ES-I3 (cell line): Measurements from ENCODE around the gene LILRA5.
"Not testable (repeated sequence)": the region's sequence is repeated elsewhere in the genome, so short reads cannot be mapped to it uniquely, and the experiment has no call there.

Experiments
- H3K36me3 ChIP-seq: 2 replicates; pipeline ENCODE4 v1.6.1; 2013; ENCODE audit warnings: mild to moderate bottlenecking, low read length, control low read depth, moderate library complexity; ENCODE audit not compliant: insufficient read depth
- H3K4me1 ChIP-seq: 2 replicates; pipeline ENCODE4 v1.6.1; 2013; ENCODE audit warnings: mild to moderate bottlenecking, control low read depth, low read length; ENCODE audit not compliant: insufficient read depth
- H3K9ac ChIP-seq: 2 replicates; pipeline ENCODE4 v1.6.1; 2013; ENCODE audit warnings: low read depth, mild to moderate bottlenecking, low read length, moderate library complexity
- H3K9me3 ChIP-seq: 2 replicates; pipeline ENCODE4 v1.6.1; 2013; ENCODE audit warnings: mild to moderate bottlenecking, low read length, moderate library complexity; ENCODE audit not compliant: control insufficient read depth, insufficient read depth

Gene LILRA5

DNA sequence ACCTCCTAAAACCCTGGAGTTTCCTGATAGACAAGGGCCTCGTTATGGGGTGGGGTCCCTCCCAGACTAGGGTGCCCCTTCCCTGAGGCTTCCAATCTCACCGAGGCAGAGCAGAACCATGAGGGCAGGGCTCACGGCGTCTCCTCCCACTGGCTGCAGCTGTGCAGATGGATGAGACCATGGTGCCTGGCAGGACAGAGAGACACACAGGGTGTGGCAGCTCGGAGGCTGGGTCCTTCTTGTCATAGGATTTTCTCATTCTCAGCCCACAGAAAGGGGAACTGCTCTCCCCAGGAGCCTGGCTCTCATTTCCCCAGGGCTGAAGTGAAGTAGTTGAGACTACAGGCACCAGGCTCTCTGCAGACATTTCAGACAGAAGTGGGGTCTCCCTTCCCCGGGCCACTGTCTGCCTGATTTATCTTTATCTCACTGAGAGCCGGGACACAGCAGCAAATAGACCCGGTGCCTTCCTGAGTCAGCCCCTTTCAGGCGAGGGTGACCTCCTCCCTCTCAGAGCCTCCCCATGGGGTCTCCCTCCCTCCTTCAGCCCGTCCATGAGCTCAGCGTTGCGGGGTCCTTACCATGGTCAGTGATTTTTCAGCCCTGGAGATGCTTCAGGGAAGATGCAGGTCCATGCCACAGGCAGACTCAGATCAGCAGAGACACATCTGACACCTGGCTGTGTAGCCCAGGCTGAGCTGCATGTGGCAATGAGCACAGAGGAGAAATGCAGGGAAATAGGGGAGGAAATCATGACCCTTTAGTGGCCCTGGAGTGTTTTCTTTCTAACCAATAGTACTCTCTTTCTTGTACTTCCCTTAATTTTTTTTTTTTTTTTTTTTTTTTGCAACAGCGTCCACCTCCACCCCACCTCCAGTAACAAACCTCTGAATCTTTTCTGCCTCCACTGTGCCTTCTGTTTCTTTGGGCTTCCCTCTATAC lies at the start of gene LILRA5:
Gene LILRA5, minus strand, starts transcription at position 731 of the 942 bp plus-strand sequence. Its CDS starts 147 bp downstream, at position 584.
- H3K9ac ChIP-seq: no peak within 1 kb of the TSS
- no peaks in the 10 kb centered on the region for H3K9me3 ChIP-seq
- H3K36me3 ChIP-seq: no peaks in the 10 kb centered on the region
- peaks cover 4% of the 10 kb centered on the region; the same call in 1 of the 2 replicates for H3K4me1 ChIP-seq

DNA sequence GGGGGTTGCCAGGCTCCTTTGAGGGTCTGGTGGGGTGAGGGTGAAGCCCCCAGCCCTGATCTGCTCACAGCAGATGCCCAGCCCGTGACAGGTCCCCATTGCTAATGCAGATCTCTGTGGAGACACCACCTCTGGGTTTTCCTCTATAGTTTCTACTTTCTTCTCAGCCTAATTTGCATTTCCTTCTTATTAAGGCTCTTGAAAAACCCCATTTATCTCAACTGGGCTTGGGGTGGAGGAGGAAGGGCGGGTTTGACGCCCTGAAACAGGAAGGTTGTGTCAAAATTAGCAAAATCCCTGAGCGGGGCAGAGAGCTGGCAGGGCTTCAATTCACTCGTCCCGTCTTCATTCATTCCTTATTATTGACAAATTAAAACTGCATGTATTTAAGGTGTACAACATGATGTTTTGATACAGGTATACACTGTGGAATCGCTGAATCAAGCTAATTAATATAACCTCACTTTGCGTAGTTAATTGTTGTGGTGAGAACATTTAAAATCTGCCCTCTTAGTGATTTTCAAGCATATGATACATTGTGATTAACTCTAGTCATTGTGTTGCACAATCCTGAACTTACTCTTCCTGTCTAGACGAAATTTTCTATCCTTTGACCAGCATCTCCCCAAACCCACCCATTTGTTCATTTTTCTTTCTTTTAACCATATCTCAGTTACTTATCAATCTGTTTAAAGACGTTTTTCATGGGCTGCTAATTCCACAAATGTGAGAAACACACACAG lies 48.9 kb upstream of the LILRA5 start:
- H3K36me3 ChIP-seq, H3K9ac ChIP-seq, H3K4me1 ChIP-seq, H3K9me3 ChIP-seq: not testable (repeated sequence)

DNA sequence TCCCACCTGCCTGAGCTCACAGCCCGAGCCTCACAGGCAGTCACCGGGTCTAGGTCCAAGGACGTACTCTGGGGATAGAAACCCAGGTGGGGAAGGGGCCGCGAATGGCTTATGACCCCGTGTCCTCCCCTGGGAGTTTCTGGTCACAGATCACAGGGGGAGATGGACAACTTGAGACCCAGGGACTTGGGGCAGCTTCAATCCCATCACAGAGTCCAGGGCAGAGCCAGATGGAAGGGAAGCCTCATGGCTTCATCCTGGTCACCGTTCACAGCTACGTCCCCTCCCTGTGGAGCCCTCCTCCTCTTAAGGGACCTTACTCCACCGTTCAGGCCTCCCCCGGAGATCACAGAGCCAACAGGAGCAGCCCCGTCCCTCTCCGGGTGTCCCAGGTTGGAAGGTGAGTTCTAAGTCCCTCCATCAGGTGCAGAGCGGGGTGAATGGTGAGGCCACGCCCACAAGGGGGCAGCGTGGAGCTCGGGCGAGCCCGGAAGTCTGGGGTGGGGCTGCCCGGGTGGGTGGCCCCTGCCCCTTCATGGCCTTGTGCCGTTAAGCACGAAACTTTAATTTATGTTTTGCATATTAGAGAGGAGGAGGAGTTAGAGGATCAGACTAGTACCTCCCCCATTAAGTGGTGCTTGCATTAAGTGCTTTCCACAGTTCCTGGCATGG lies 46.3 kb upstream of the LILRA5 start:
- not testable (repeated sequence) for H3K4me1 ChIP-seq, H3K9ac ChIP-seq, H3K9me3 ChIP-seq, H3K36me3 ChIP-seq

DNA sequence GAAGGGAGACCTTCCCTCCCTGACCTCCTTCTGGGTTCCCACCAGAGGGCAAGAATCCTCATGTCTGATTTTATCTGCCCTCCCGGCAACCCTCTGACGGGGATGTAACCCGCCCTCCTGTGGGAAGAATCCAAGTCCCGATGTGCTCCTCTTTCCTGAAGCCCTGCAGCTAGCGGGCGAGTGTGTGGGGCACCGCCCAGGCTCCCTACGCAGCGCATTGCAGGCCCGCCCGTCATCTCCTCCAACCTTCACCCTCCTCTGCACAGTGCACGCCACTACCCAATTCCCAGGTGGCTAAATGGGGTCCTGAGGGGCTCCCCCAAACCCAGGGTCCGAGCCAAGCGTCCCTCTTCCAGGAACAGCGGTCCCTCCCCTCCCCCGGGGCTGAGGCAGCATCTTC lies 44.4 kb upstream of the LILRA5 start:
- H3K9me3 ChIP-seq: no peaks in the 10 kb centered on the region
- H3K4me1 ChIP-seq: no peaks in the 10 kb centered on the region
- H3K9ac ChIP-seq: no peak overlapping the region
- no peaks in the 10 kb centered on the region for H3K36me3 ChIP-seq

DNA sequence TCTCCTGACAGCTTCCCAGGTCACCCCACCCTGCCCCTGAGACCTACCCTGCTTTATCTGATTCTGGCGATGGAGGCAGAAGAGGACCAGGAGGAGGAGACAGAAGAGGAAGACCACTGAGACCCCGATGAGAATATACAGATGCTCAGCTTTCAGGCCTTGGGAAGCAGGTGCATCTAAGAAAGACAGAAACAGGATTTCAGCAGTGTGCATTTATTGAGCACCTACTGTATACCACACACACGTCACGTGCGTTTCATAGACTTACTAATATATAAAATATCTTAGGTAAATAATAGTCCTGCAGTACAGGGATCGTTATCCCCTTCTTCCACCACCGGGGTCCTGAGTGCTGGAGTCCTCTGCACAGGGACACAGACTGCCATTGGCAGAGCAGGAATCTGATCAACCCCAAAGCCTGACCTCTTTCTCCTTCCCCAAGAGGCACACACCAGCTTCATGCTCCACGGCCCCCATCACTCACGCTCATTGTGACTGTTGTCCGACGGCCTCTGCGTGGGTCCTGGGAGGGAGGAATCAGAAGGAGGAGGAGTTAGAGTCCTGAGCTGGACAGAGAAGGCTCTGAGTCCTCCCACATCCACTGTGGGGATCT lies 43.6 kb upstream of the LILRA5 start:
- no peaks in the 10 kb centered on the region for H3K4me1 ChIP-seq
- H3K9ac ChIP-seq: no peak overlapping the region
- H3K9me3 ChIP-seq: no peaks in the 10 kb centered on the region
- no peaks in the 10 kb centered on the region for H3K36me3 ChIP-seq

DNA sequence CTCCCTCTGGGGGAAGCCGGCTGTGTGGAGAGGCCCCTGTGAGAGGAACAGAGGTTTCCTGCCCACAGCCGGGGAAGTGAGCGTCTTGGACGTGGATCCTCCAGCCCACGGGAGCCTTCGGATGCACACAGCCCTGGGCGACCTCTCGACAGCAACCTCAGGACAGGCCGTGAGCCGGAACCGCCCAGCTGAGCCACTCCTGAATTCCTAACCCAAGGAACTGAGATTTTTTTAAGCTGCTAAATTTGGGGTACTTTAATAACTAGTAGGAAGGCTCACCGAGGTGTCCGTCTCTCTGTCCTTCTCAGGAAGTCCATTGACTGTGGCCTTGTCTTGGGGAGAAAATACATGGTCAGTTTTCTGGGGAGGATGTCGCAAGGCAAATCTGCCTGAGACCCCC lies 42.7 kb upstream of the LILRA5 start:
- no peaks in the 10 kb centered on the region for H3K4me1 ChIP-seq
- no peak overlapping the region for H3K9ac ChIP-seq
- H3K9me3 ChIP-seq: no peaks in the 10 kb centered on the region
- no peaks in the 10 kb centered on the region for H3K36me3 ChIP-seq

DNA sequence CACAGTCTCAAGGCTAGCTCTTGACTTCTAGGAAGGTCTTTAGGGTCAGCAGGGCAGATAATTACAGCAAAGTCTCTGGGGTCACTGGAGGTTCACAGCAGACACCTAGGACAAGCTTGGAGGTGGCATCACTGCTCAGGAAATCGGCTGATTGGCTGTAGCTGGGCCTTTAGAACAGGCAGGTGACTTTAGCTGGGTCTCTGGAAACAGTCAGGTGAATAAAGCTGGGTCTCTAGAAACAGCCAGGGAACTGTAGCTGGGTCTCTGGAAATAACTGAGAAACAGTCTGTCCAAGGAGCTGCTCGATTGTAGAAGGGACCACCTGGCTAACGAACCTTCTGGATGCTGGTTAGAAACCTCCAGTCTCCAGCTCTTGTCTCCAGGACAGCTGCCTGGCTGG lies 41.8 kb upstream of the LILRA5 start:
- H3K36me3 ChIP-seq: no peaks in the 10 kb centered on the region
- H3K4me1 ChIP-seq: no peaks in the 10 kb centered on the region
- H3K9me3 ChIP-seq: no peaks in the 10 kb centered on the region
- no peak overlapping the region for H3K9ac ChIP-seq

DNA sequence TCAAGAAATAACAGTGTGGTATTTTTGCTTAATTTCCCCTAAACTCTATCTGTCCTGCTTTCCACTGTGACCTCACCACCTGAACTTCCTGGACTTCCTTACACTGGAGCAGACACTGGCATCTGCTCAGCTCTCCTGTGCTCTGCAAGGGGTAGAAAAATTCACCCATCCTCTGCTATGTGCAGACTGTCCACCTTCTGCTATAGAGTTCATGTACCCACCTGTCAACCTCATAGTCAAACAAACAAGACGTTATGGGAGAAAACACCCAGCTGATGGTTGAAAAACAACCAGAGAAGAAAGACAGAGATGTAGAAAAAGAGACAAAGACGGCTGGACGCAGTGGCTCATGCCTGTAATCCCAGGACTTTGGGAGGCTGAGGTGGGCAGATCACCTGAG lies 39.6 kb upstream of the LILRA5 start:
- H3K4me1 ChIP-seq: no peaks in the 10 kb centered on the region
- no peaks in the 10 kb centered on the region for H3K9me3 ChIP-seq
- H3K36me3 ChIP-seq: no peaks in the 10 kb centered on the region
- no peak overlapping the region for H3K9ac ChIP-seq

DNA sequence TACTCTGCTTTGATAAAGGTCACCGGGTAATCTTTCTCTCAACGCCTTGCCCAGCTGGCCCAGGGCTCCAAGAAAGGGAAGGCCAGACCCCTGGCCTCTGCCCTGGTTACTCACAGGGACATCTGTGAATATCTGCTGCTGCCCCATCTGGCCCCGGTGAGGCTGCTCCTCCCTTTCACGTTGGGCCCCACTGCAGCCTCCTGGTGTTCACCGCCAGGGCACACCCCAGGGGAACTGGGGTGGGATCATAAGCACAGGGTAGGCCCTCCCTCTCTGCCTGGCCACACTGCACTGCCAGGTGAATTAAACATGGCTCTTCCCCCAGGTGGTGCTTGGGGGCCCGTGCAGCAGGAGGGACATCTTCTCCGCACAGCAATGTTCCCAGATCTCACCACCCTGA lies 39.1 kb upstream of the LILRA5 start:
- H3K36me3 ChIP-seq: no peaks in the 10 kb centered on the region
- no peaks in the 10 kb centered on the region for H3K4me1 ChIP-seq
- H3K9me3 ChIP-seq: no peaks in the 10 kb centered on the region
- no peak overlapping the region for H3K9ac ChIP-seq

DNA sequence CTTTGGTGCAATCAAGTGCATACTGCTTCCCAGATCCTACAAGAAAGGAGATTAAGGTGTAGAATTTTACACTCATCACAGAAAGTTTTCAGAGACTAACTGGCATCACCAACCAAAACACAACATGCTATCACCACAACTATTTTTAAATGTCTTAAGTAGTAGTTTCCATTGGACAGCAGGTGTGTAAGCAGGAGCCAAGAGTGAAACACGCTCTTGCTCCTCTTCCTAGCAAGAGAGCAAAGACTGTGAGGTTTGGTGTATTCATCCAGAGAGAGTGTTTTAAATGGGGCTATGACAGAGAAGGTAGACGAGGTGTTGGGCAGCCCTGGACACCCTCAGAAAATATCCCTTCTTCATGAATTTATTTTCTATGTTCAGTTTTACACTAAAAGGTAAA lies 38.5 kb upstream of the LILRA5 start:
- H3K4me1 ChIP-seq: no peaks in the 10 kb centered on the region
- H3K36me3 ChIP-seq: no peaks in the 10 kb centered on the region
- no peaks in the 10 kb centered on the region for H3K9me3 ChIP-seq
- no peak overlapping the region for H3K9ac ChIP-seq

DNA sequence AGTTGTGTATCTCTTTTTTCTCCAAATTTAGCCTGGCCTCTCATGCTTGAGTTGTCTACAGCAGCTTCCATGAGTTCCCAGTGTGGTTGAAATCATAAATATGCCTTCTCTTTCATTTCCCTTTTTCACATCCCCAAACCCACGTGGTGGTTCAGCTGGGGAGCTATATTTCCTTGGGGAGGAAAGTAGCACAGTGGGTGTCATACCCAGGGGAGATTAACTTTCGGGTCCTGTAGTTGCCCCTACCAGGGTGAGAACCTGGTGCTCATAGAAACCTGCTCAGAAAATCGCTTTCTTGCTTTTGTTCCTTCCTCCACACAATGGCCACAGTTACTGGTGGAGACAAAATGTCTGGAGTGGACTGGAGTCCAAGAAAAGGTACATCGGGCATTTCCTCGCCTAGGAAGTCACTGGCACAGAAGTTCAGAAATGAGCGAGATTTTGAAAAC lies 33.0 kb upstream of the LILRA5 start:
- Histone ChIP-seq H3K9ac (no peak overlapping the region), H3K36me3 (no peaks in the 10 kb centered on the region), H3K4me1 (no peaks in the 10 kb centered on the region), H3K9me3 (no peaks in the 10 kb centered on the region)

DNA sequence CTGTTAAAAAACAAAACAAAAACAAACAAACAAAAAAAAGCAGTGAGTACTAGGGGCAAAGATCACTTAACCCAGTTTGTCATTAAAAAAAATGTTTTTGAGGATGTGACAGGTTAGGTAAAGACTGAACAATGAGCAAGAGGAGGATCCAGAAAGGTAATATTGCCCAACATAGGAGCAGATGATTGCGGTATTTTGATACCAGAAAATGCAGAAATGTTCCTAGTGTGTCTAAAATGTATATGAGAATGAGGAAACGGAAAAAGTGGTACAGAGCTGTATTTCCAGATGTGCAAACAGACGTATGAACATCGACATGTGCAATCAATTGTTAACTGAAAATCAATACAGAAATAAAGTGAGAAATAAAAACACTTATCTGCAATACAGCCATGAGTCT lies 30.9 kb upstream of the LILRA5 start:
- Histone ChIP-seq H3K9ac (no peak overlapping the region), H3K9me3 (no peaks in the 10 kb centered on the region), H3K4me1 (no peaks in the 10 kb centered on the region)

DNA sequence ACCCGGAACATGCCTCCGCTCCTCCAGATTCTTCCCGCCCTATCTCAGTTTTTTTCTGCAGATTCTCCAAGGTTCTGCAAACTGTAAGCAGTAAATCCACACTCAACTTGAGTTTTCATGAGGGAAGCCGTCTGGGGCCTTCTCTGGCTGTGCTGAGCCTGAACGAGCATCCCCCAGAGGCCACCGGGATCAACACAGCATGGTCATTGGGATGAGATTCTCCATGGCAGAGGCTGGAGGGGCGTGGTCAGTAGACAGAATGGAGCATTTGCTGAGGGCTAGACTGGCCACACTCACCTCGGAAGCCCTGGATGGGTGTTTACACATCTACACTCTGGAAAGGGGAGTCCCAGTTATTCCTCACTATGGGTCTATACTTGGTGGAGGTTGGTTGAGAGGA lies 28.3 kb upstream of the LILRA5 start:
- Histone ChIP-seq H3K9me3 (no peaks in the 10 kb centered on the region), H3K4me1 (no peaks in the 10 kb centered on the region), H3K9ac (no peak overlapping the region), H3K36me3 (no peaks in the 10 kb centered on the region)

More for the DNA sequence above, 30.9 kb upstream of the LILRA5 start:
- H3K36me3 ChIP-seq: no peaks in the 10 kb centered on the region

DNA sequence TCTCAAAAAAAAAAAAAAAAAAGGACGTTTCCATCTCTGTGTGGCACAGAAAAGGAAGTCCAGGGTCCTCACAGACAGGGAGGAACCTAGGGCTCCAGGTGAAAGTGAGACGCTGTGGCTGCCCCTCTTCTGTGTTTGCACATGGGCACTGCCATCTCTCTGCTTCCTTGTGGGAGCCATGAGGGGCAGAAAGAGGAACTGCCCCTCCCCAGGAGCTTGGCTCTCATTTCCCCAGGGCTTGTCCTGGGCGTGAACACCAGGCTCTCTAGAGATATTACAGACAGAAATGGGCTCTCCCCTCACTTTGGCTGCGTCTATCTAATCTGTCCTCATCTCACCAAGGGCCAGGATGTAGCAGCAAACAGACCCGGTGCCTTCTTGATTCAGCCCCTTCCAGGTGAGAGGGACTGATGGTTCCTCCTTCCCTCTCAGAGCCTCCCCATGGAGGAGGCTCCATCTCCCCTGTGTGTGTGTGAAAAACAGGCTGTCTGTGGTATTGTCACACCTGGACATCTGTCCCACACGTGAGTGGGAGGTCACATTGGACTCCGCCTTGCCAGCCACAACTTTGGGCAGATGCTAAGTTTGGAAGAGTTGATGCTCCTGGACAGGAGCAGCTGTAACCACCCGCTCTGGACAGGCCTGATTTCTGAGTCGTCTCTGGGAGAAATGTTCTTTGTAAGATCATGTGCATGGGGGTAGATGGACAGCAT lies 26.8 kb upstream of the LILRA5 start:
- no peaks in the 10 kb centered on the region for H3K36me3 ChIP-seq
- no peaks in the 10 kb centered on the region for H3K9me3 ChIP-seq
- H3K4me1 ChIP-seq: no peaks in the 10 kb centered on the region
- no peak overlapping the region for H3K9ac ChIP-seq
